Liver (tissue), 9 donors: ENCODE measurements around the gene CDC23. TPM values are rescaled to one million over a fixed set of nuclear protein-coding genes. Genes with fewer than 3 reads are reported as not detected.

Experiments
- DNase-seq: peaks from one replicate; pipeline ENCODE4 v3.0.0-alpha.2; 2017; ENCODE audit warnings: low spot score
- H3K27ac ChIP-seq, 2 donors: one replicate each; pipeline ENCODE4 v1.7.0; 2013; ENCODE audit warnings: inconsistent platforms in 2 of 2, low read length in 2 of 2, control low read depth in 1 of 2, low read depth in 1 of 2, mild to moderate bottlenecking in 1 of 2
- H3K27me3 ChIP-seq, 4 donors: one replicate each; pipeline versions ENCODE4 v1.6.1 to v1.7.0; 2013; ENCODE audit warnings: low read length in 3 of 4, inconsistent platforms in 1 of 4, mild to moderate bottlenecking in 1 of 4, moderate library complexity in 1 of 4; ENCODE audit not compliant: control insufficient read depth in 4 of 4, insufficient read depth in 4 of 4
- H3K36me3 ChIP-seq, 4 donors: one replicate each; pipeline versions ENCODE4 v1.6.1 to v1.7.0; 2013; ENCODE audit warnings: low read length in 3 of 4, mild to moderate bottlenecking in 3 of 4, low read depth in 1 of 4, moderate library complexity in 1 of 4; ENCODE audit not compliant: control insufficient read depth in 4 of 4, insufficient read depth in 3 of 4
- H3K4me1 ChIP-seq, 4 donors: one replicate each; pipeline versions ENCODE4 v1.6.1 to v1.7.0; 2013; ENCODE audit warnings: low read length in 3 of 4, mild to moderate bottlenecking in 3 of 4, moderate library complexity in 1 of 4; ENCODE audit not compliant: control insufficient read depth in 4 of 4, insufficient read depth in 4 of 4
- H3K4me3 ChIP-seq, 3 donors: one replicate each; pipeline versions ENCODE4 v1.6.1 to v1.7.0; 2013; ENCODE audit warnings: low read length in 3 of 3, control low read depth in 1 of 3, low read depth in 1 of 3, mild to moderate bottlenecking in 1 of 3
- H3K9ac ChIP-seq, 2 donors: one replicate each; pipeline ENCODE4 v1.7.0; 2013; ENCODE audit warnings: low read length in 2 of 2, mild to moderate bottlenecking in 2 of 2, moderate library complexity in 2 of 2, control low read depth in 1 of 2, low read depth in 1 of 2
- H3K9me3 ChIP-seq, 4 donors: one replicate each; pipeline versions ENCODE4 v1.6.1 to v1.7.0; 2013; ENCODE audit warnings: low read length in 3 of 4; ENCODE audit not compliant: control insufficient read depth in 4 of 4
- ATF3 ChIP-seq: IDR thresholded peaks from 2 replicates; pipeline ENCODE4 v1.6.1; 2016; ENCODE audit warnings: antibody characterized with exemption
- CTCF ChIP-seq: fragments of 150-350 bp; IDR thresholded peaks from 2 replicates; pipeline ENCODE4 v1.5.1; 2017; ENCODE audit warnings: improper control_type of control experiment, low read depth, low read length; ENCODE audit not compliant: missing input control
- EGR1 ChIP-seq, 2 donors: IDR thresholded peaks; 2 replicates each; pipeline ENCODE4 v1.6.1; 2016 to 2018; ENCODE audit warnings: antibody characterized with exemption in 2 of 2, low read depth in 2 of 2
- FOXA1 ChIP-seq: IDR thresholded peaks from 2 replicates; pipeline ENCODE4 v1.6.1; 2016; ENCODE audit warnings: antibody characterized with exemption
- FOXA2 ChIP-seq: IDR thresholded peaks from 2 replicates; pipeline ENCODE4 v1.6.1; 2016; ENCODE audit warnings: antibody characterized with exemption
- GABPA ChIP-seq, 2 donors: IDR thresholded peaks in 1 of 2; conservative IDR thresholded peaks in 1 of 2; 2 replicates each; pipeline ENCODE4 v1.6.1; 2016; ENCODE audit warnings: antibody characterized with exemption in 2 of 2, mild to moderate bottlenecking in 1 of 2, moderate library complexity in 1 of 2
- HNF4A ChIP-seq, 2 donors: conservative IDR thresholded peaks; 2 replicates each; pipeline ENCODE4 v1.6.1; 2016; ENCODE audit warnings: antibody characterized with exemption in 2 of 2, mild to moderate bottlenecking in 2 of 2
- HNF4G ChIP-seq: IDR thresholded peaks from 2 replicates; pipeline ENCODE4 v1.6.1; 2016; ENCODE audit warnings: antibody characterized with exemption
- JUND ChIP-seq, 2 donors: IDR thresholded peaks; 2 replicates each; pipeline ENCODE4 v1.6.1; 2016; ENCODE audit warnings: antibody characterized with exemption in 2 of 2
- MAX ChIP-seq: IDR thresholded peaks from 2 replicates; pipeline ENCODE4 v1.6.1; 2016; ENCODE audit warnings: antibody characterized with exemption
- NR2F2 ChIP-seq: IDR thresholded peaks from 2 replicates; pipeline ENCODE4 v1.6.1; 2016; ENCODE audit warnings: antibody characterized with exemption
- RAD21 ChIP-seq, 2 donors: IDR thresholded peaks; 2 replicates each; pipeline ENCODE4 v1.6.1; 2016; ENCODE audit warnings: antibody characterized with exemption in 2 of 2, mild to moderate bottlenecking in 2 of 2
- REST ChIP-seq: IDR thresholded peaks from 2 replicates; pipeline ENCODE4 v1.6.1; 2016; ENCODE audit warnings: antibody characterized with exemption, mild to moderate bottlenecking
- RXRA ChIP-seq, 2 donors: IDR thresholded peaks; 2 replicates each; pipeline ENCODE4 v1.6.1; 2017 to 2018; ENCODE audit warnings: antibody characterized with exemption in 2 of 2, mild to moderate bottlenecking in 1 of 2
- SP1 ChIP-seq: IDR thresholded peaks from 2 replicates; pipeline ENCODE4 v1.6.1; 2018; ENCODE audit warnings: antibody characterized with exemption, mild to moderate bottlenecking
- TAF1 ChIP-seq: conservative IDR thresholded peaks from 2 replicates; pipeline ENCODE4 v1.6.1; 2016; ENCODE audit warnings: antibody characterized with exemption, mild to moderate bottlenecking
- YY1 ChIP-seq: IDR thresholded peaks from 2 replicates; pipeline ENCODE4 v1.6.1; 2016; ENCODE audit warnings: antibody characterized with exemption, mild to moderate bottlenecking
- ZBTB33 ChIP-seq: IDR thresholded peaks from 2 replicates; pipeline ENCODE4 v1.6.1; 2016; ENCODE audit warnings: antibody characterized with exemption
- WGBS: extraction: QIAGEN DNeasy Blood & Tissue Kit; methylation state at CpG from one replicate; pipeline ENCODE4 v1.1.7; 2013; 5-methylcytosine and 5-hydroxymethylcytosine counted together
- polyA plus RNA-seq, 2 donors: library from polyadenylated mRNA; stranded (reverse) in 1 of 2; unstranded in 1 of 2; fragments of 200-250 nt in 1 of 2; fragments of >200 nt in 1 of 2; fragmentation: Nextera tagmentation in 1 of 2; extraction: Ambion mirVana in 1 of 2; gene quantifications; one replicate each; pipeline versions ENCODE4 v1.2.1 to v1.2.3, GENCODE V29; 2013 to 2015
- total RNA-seq, 2 donors: library from RNA; depleted of rRNA; stranded (reverse); fragments of >200 nt; gene quantifications; one replicate each; pipeline ENCODE4 v1.2.3, GENCODE V29; 2014
- donor health status: healthy.
- donor health status: healthy.
- donor health status: healthy.
- donor health status: healthy.
- donor health status: healthy.

CDC23 gene
- total and polyA plus RNA-seq, 4 donors, result 10.5 to 23.8 (median 14.2) TPM

- no peaks in the 10 kb centered on the region for H3K27me3 ChIP-seq
- no peak overlapping the region for H3K9ac ChIP-seq
- no peaks in the 10 kb centered on the region for H3K9me3 ChIP-seq
- H3K36me3 ChIP-seq, result no peaks in the 10 kb centered on the region
- TF ChIP-seq GABPA (IDR thresholded peaks at IDR 0.05 in 1 of 2, conservative IDR thresholded peaks at IDR 0.05 in 1 of 2) (no peak), YY1 (no peak), FOXA1 (no peak), SP1 (no peak), NR2F2 (no peak), REST (no peak), TAF1 (no peak), HNF4A (conservative IDR thresholded peaks at IDR 0.05) (no peak), MAX (no peak), ZBTB33 (no peak), EGR1 (IDR thresholded peaks at IDR 0.05; ENCODE audit: low read depth in 2 of 2) (no peak), ATF3 (no peak), CTCF (no peak), JUND (IDR thresholded peaks at IDR 0.05) (no peak), RAD21 (IDR thresholded peaks at IDR 0.05) (no peak), FOXA2 (no peak), HNF4G (no peak), RXRA (IDR thresholded peaks at IDR 0.05) (no peak)
- no peak overlapping the region for H3K27ac ChIP-seq
- peaks cover 7 to 16% (median 13%) of the 10 kb centered on the region in 4 donors for H3K4me1 ChIP-seq
- whole genome bisulfite sequencing, result 83% methylated on average over 2 of the region's 2 CpGs
- no peak for DNase-seq
- H3K4me3 ChIP-seq, result no peak overlapping the region
Observed at GRCh38 chr5:138216799-138217198, 3.7 kb upstream of the CDC23 start.

GRCh38 chr5:138212828-138213160 is 329 bp downstream of the CDC23 start:
- no peaks in the 10 kb centered on the region for H3K9me3 ChIP-seq
- peaks cover 7 to 16% (median 13%) of the 10 kb centered on the region in 4 donors for H3K4me1 ChIP-seq
- H3K27ac ChIP-seq, result peak overlapping the region; percentile 28 to 52
- H3K36me3 ChIP-seq, result peaks cover 0 to 3% (median under 1%) of the 10 kb centered on the region in 4 donors
- no peak for DNase-seq
- H3K9ac ChIP-seq, result peak overlapping the region; percentile 42 to 66
- H3K4me3 ChIP-seq, result peak overlapping the region; percentile 88 to 96 (median 89)
- H3K27me3 ChIP-seq, result no peaks in the 10 kb centered on the region
- WGBS, result under 1% methylated on average over 8 of the region's 8 CpGs
- TF ChIP-seq ZBTB33, result no peak
- TF ChIP-seq HNF4A (conservative IDR thresholded peaks at IDR 0.05), result no peak
- no peak for TF ChIP-seq ATF3
- no peak for TF ChIP-seq GABPA (IDR thresholded peaks at IDR 0.05 in 1 of 2, conservative IDR thresholded peaks at IDR 0.05 in 1 of 2)
- no peak for TF ChIP-seq SP1
- TF ChIP-seq CTCF, result no peak
- TF ChIP-seq FOXA2, result no peak
- no peak for TF ChIP-seq MAX
- TF ChIP-seq NR2F2, result no peak
- TF ChIP-seq EGR1 (IDR thresholded peaks at IDR 0.05; ENCODE audit: low read depth in 2 of 2), result no peak
